ENCODE results near the gene PPP1R2B. TPM values are rescaled to one million over a fixed set of nuclear protein-coding genes. Genes with fewer than 3 reads are reported as not detected.
"Not testable (repeated sequence)": the region's sequence is repeated elsewhere in the genome, so short reads cannot be mapped to it uniquely, and the experiment has no call there.

The PPP1R2B gene
- total RNA-seq, 1 donor from 2014 or later, result not detected

DNA sequence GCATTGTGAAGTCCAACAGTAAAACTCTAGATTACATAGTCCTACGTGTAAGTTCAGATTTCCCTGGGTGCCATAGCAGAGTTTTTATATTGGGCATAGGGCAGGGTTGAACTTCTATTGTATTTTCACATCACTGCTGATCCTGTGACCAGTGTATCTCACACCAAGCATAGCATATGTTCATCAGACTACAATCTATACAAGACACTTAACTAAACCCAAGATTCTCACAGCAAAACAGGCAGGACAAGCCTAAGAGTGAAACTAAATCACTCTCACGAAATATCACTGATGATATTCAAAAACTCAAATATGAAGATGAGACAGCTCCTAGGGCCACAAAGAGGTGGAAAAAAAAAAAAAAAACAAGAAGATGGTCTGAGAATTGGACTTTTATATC is 3.2 kb upstream of the PPP1R2B start:
- Histone ChIP-seq H3K27ac (ENCODE audit: low read depth, low read length) (no peak overlapping the region), H2AFZ (ENCODE audit: low read depth, low read length) (no peak overlapping the region), H3K79me2 (ENCODE audit: insufficient read depth, low read length) (no peaks in the 10 kb centered on the region), H3K9ac (ENCODE audit: low read length) (no peak overlapping the region), H3K4me1 (ENCODE audit: insufficient read depth, low read length) (no peaks in the 10 kb centered on the region), H3K4me2 (ENCODE audit: low read length) (no peak overlapping the region), H3K27me3 (ENCODE audit: insufficient read depth, low read length) (no peaks in the 10 kb centered on the region), H3K36me3 (ENCODE audit: insufficient read depth, low read length) (no peaks in the 10 kb centered on the region), H4K20me1 (ENCODE audit: insufficient read depth, low read length) (no peaks in the 10 kb centered on the region), H3K9me3 (ENCODE audit: insufficient read depth, low read depth, low read length) (no peaks in the 10 kb centered on the region), H3K4me3 (ENCODE audit: insufficient read depth, low read depth, low read length) (no peak overlapping the region)
- no peak for TF ChIP-seq EZH2 (IDR thresholded peaks at IDR 0.05; ENCODE audit: insufficient read depth, low read length)
- TF ChIP-seq, protein P1, sequence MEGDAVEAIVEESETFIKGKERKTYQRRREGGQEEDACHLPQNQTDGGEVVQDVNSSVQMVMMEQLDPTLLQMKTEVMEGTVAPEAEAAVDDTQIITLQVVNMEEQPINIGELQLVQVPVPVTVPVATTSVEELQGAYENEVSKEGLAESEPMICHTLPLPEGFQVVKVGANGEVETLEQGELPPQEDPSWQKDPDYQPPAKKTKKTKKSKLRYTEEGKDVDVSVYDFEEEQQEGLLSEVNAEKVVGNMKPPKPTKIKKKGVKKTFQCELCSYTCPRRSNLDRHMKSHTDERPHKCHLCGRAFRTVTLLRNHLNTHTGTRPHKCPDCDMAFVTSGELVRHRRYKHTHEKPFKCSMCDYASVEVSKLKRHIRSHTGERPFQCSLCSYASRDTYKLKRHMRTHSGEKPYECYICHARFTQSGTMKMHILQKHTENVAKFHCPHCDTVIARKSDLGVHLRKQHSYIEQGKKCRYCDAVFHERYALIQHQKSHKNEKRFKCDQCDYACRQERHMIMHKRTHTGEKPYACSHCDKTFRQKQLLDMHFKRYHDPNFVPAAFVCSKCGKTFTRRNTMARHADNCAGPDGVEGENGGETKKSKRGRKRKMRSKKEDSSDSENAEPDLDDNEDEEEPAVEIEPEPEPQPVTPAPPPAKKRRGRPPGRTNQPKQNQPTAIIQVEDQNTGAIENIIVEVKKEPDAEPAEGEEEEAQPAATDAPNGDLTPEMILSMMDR (IDR thresholded peaks at IDR 0.05; ENCODE audit: insufficient read depth, low read depth, low read length), result no peak
- Mint-ChIP-seq H3K27me3 (ENCODE audit: low read depth, unreplicated experiment) (peaks cover 3% of the 10 kb centered on the region), H3K27ac (ENCODE audit: unreplicated experiment) (no peak overlapping the region), H3K4me1 (ENCODE audit: low read depth, unreplicated experiment) (no peaks in the 10 kb centered on the region), H3K36me3 (ENCODE audit: low read depth, unreplicated experiment) (no peaks in the 10 kb centered on the region), H3K4me3 (ENCODE audit: unreplicated experiment) (no peak overlapping the region), H3K9me3 (ENCODE audit: unreplicated experiment) (peaks cover 3% of the 10 kb centered on the region)
- DNase-seq (ENCODE audit: low read depth) (no peak), FAIRE-seq (no peak)

DNA sequence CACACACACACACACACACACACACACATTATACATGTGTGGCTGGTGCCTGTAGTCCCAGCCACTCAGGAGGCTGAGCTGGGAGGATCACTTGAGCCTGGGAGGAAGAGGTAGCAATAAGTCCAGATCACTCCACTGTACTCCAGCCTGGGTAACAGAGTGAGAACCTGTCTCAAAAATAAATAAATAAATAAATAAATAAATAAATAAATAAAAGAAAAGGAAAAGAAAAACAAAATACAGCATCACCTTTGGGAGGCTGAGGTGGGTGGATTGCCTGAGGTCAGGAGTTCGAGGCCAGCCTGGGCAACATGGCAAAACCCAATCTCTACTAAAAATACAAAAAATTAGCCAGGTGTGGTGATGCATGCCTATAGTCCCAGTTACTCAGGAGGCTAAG is 1.6 kb upstream of the PPP1R2B start:
- not testable (repeated sequence) for H3K27me3 Mint-ChIP-seq (ENCODE audit: low read depth, unreplicated experiment); H3K36me3 ChIP-seq (ENCODE audit: insufficient read depth, low read length); FAIRE-seq

DNA sequence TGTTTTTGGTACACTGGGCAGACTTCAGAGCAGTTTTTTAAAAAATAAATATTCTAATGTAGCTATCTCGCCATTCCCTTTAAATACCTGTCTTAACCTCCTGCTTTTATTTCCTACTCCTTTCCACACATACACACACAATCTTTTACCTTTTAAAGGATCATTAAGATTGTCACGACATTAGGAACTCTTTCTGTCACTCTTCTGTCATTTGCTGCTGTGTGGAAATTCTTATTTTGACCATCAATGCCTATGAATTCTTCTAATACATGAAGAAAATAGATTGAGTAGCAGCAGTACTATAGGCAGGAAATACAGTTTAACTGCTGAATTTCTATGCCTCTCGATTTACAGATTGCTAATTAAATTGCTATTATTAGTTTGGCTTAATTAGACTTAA is 1.8 kb downstream of the PPP1R2B start:
- Mint-ChIP-seq H3K36me3 (ENCODE audit: low read depth, unreplicated experiment) (no peaks in the 10 kb centered on the region), H3K27ac (ENCODE audit: unreplicated experiment) (no peak overlapping the region), H3K4me3 (ENCODE audit: unreplicated experiment) (no peak overlapping the region), H3K4me1 (ENCODE audit: low read depth, unreplicated experiment) (no peaks in the 10 kb centered on the region), H3K9me3 (ENCODE audit: unreplicated experiment) (peaks cover 11% of the 10 kb centered on the region), H3K27me3 (ENCODE audit: low read depth, unreplicated experiment) (peaks cover 3% of the 10 kb centered on the region)
- TF ChIP-seq EZH2 (IDR thresholded peaks at IDR 0.05; ENCODE audit: insufficient read depth, low read length), result no peak
- TF ChIP-seq, protein P1 (IDR thresholded peaks at IDR 0.05; ENCODE audit: insufficient read depth, low read depth, low read length), result no peak
- Histone ChIP-seq H3K4me3 (ENCODE audit: insufficient read depth, low read depth, low read length) (no peak overlapping the region), H3K4me2 (ENCODE audit: low read length) (no peak overlapping the region), H3K9me3 (ENCODE audit: insufficient read depth, low read depth, low read length) (no peaks in the 10 kb centered on the region), H3K27ac (ENCODE audit: low read depth, low read length) (no peak overlapping the region), H3K79me2 (ENCODE audit: insufficient read depth, low read length) (no peaks in the 10 kb centered on the region), H3K36me3 (ENCODE audit: insufficient read depth, low read length) (no peaks in the 10 kb centered on the region), H3K9ac (ENCODE audit: low read length) (no peak overlapping the region), H3K4me1 (ENCODE audit: insufficient read depth, low read length) (no peaks in the 10 kb centered on the region), H2AFZ (ENCODE audit: low read depth, low read length) (no peak overlapping the region), H3K27me3 (ENCODE audit: insufficient read depth, low read length) (no peaks in the 10 kb centered on the region), H4K20me1 (ENCODE audit: insufficient read depth, low read length) (no peaks in the 10 kb centered on the region)
- no peak for DNase-seq (ENCODE audit: low read depth)
- no peak for FAIRE-seq

More for the DNA sequence above, 1.6 kb upstream of the PPP1R2B start:
- not testable (repeated sequence) for H3K27ac ChIP-seq (ENCODE audit: low read depth, low read length); H3K4me3 ChIP-seq (ENCODE audit: insufficient read depth, low read depth, low read length); H3K9me3 Mint-ChIP-seq (ENCODE audit: unreplicated experiment); H3K36me3 Mint-ChIP-seq (ENCODE audit: low read depth, unreplicated experiment); H2AFZ ChIP-seq (ENCODE audit: low read depth, low read length); H3K27ac Mint-ChIP-seq (ENCODE audit: unreplicated experiment); H3K4me2 ChIP-seq (ENCODE audit: low read length); H3K4me1 ChIP-seq (ENCODE audit: insufficient read depth, low read length); H3K9me3 ChIP-seq (ENCODE audit: insufficient read depth, low read depth, low read length); H4K20me1 ChIP-seq (ENCODE audit: insufficient read depth, low read length); H3K4me1 Mint-ChIP-seq (ENCODE audit: low read depth, unreplicated experiment); H3K4me3 Mint-ChIP-seq (ENCODE audit: unreplicated experiment); DNase-seq (ENCODE audit: low read depth); H3K9ac ChIP-seq (ENCODE audit: low read length); H3K79me2 ChIP-seq (ENCODE audit: insufficient read depth, low read length); H3K27me3 ChIP-seq (ENCODE audit: insufficient read depth, low read length)

DNA sequence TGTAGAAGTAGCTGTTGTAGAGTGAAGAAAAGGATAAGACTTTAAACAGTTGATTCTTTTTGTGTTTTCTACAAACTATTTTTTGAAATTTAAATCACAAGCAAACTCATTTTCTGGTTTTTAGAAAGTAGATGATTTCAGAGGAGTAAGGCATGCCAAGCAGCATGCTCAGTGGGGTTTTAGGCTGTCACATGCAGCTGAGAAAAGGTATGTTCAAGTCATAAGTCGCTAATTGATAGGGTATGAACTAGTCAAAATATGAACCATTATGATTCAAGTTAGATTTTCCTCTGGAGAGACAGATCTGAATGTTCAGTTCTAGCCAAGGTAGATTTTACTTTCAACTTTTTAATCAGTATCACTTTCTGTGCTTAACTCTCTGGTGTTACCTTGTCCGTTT is 3.0 kb downstream of the PPP1R2B start:
- H3K4me3 Mint-ChIP-seq (ENCODE audit: unreplicated experiment); H2AFZ ChIP-seq (ENCODE audit: low read depth, low read length); H3K4me1 ChIP-seq (ENCODE audit: insufficient read depth, low read length); FAIRE-seq; H3K4me2 ChIP-seq (ENCODE audit: low read length); DNase-seq (ENCODE audit: low read depth); H3K36me3 Mint-ChIP-seq (ENCODE audit: low read depth, unreplicated experiment); H3K4me3 ChIP-seq (ENCODE audit: insufficient read depth, low read depth, low read length); H4K20me1 ChIP-seq (ENCODE audit: insufficient read depth, low read length); H3K4me1 Mint-ChIP-seq (ENCODE audit: low read depth, unreplicated experiment); H3K27ac Mint-ChIP-seq (ENCODE audit: unreplicated experiment); H3K36me3 ChIP-seq (ENCODE audit: insufficient read depth, low read length); H3K9ac ChIP-seq (ENCODE audit: low read length); H3K27ac ChIP-seq (ENCODE audit: low read depth, low read length); H3K27me3 ChIP-seq (ENCODE audit: insufficient read depth, low read length); H3K79me2 ChIP-seq (ENCODE audit: insufficient read depth, low read length); H3K9me3 ChIP-seq (ENCODE audit: insufficient read depth, low read depth, low read length); H3K27me3 Mint-ChIP-seq (ENCODE audit: low read depth, unreplicated experiment): not testable (repeated sequence)
- H3K9me3 Mint-ChIP-seq (ENCODE audit: unreplicated experiment), result peaks cover 11% of the 10 kb centered on the region

Measured in astrocyte (in vitro differentiated cells and primary cell).